Suprapubic skin (tissue), 4 donors: Measurements from ENCODE around the gene SH2D1B. TPM values are rescaled to one million over a fixed set of nuclear protein-coding genes. Genes with fewer than 3 reads are reported as not detected.

Experiments used
- DNase-seq, 2 donors: peaks; one replicate each; pipeline ENCODE4 v3.0.0-alpha.2; 2019; ENCODE audit warnings: low spot score in 2 of 2
- H3K27ac ChIP-seq: fragments of 200-600 bp; sonication (generic); one replicate; pipeline ENCODE4 v1.5.1; 2019
- H3K27me3 ChIP-seq: fragments of 200-600 bp; sonication (generic); one replicate; pipeline ENCODE4 v1.5.1; 2019
- H3K36me3 ChIP-seq: fragments of 200-600 bp; sonication (generic); one replicate; pipeline ENCODE4 v1.5.1; 2019
- H3K4me1 ChIP-seq: fragments of 200-600 bp; sonication (generic); one replicate; pipeline ENCODE4 v1.5.1; 2019
- H3K4me3 ChIP-seq: fragments of 200-600 bp; sonication (generic); one replicate; pipeline ENCODE4 v1.5.1; 2019; ENCODE audit warnings: mild to moderate bottlenecking
- H3K9me3 ChIP-seq: fragments of 200-600 bp; sonication (generic); one replicate; pipeline ENCODE4 v1.5.1; 2019
- EP300 ChIP-seq: sonication (generic); formaldehyde crosslinking; IDR thresholded peaks from one replicate; pipeline ENCODE4 v1.6.1; 2017; ENCODE audit warnings: antibody characterized with exemption
- POLR2A ChIP-seq, 2 donors: fragments of 450-650 bp; IDR thresholded peaks; one replicate each; pipeline ENCODE4 v1.6.1; 2017; ENCODE audit warnings: antibody characterized with exemption in 2 of 2, mild to moderate bottlenecking in 2 of 2, moderate library complexity in 2 of 2
- POLR2AphosphoS5 ChIP-seq, 3 donors: sonication (generic); formaldehyde crosslinking; IDR thresholded peaks; one replicate each; pipeline ENCODE4 v1.6.1; 2017; ENCODE audit warnings: antibody characterized with exemption in 3 of 3
- WGBS: methylation state at CpG from one replicate; pipeline ENCODE4 v1.1.5; 2018; 5-methylcytosine and 5-hydroxymethylcytosine counted together
- total RNA-seq, 4 donors: library from RNA; depleted of rRNA; stranded (reverse); fragments of >200 nt; gene quantifications; one replicate each; pipeline ENCODE4 v1.1.0, GENCODE V29; 2016
- TF ChIP-seq, protein P1 (sequence below), 2 donors: fragments of 200-600 bp in 1 of 2; fragments of 450-650 bp in 1 of 2; sonication (generic) in 1 of 2; IDR thresholded peaks; one replicate each; pipeline ENCODE4 v1.5.1; 2016 to 2019; ENCODE audit warnings: antibody characterized with exemption in 2 of 2, mild to moderate bottlenecking in 1 of 2, moderate library complexity in 1 of 2

The SH2D1B gene
- total RNA-seq, 4 donors from 2014 or later: not detected

DNA sequence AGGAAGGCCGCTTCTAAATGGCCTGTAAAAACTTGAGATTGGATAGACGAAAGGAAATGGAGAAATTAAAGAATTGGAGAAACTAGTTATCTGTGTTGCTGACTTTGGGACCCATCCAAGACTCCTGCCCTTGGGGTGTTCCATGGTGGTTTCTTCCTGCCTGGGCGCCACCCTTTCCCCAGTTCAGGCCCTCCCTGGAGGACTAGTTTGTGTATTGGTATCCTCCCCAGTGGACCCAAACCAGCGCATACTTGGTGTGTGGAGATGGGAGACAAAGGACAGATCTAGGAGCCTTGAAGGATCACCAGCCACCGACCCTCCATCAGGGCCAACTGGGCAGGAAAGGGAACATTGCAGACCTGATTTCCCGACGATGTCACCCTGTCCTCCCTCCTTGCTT, 42.4 kb downstream of the SH2D1B start:
- TF ChIP-seq, protein P1, sequence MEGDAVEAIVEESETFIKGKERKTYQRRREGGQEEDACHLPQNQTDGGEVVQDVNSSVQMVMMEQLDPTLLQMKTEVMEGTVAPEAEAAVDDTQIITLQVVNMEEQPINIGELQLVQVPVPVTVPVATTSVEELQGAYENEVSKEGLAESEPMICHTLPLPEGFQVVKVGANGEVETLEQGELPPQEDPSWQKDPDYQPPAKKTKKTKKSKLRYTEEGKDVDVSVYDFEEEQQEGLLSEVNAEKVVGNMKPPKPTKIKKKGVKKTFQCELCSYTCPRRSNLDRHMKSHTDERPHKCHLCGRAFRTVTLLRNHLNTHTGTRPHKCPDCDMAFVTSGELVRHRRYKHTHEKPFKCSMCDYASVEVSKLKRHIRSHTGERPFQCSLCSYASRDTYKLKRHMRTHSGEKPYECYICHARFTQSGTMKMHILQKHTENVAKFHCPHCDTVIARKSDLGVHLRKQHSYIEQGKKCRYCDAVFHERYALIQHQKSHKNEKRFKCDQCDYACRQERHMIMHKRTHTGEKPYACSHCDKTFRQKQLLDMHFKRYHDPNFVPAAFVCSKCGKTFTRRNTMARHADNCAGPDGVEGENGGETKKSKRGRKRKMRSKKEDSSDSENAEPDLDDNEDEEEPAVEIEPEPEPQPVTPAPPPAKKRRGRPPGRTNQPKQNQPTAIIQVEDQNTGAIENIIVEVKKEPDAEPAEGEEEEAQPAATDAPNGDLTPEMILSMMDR (IDR thresholded peaks at IDR 0.05): no peak
- TF ChIP-seq EP300 (no peak), POLR2AphosphoS5 (IDR thresholded peaks at IDR 0.05) (no peak)

DNA sequence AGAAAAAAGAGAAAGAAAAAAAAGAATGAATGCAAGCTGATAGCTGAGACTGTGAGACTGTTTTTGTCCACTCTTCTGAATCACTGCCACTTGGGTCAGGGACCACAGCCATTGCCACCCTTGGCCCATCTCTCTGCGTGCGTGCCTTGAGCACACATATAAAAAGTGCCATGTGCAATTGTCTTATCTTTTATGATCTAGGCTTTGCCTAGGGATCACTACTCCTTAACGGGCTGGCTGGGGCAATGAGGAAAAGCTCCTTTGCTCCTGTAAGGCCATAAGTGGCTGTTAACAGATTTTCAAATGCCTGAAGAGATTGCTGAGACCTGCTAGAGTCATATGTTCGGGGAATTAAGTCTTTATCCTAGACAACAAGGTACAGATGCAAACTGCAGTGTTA, 43.5 kb downstream of the SH2D1B start:
- H3K9me3 ChIP-seq: no peaks in the 10 kb centered on the region
- no peak for DNase-seq

More for the DNA sequence above, 42.4 kb downstream of the SH2D1B start:
- Histone ChIP-seq H3K9me3 (no peaks in the 10 kb centered on the region), H3K27ac (no peak overlapping the region), H3K4me1 (peaks cover 17% of the 10 kb centered on the region), H3K36me3 (no peaks in the 10 kb centered on the region), H3K27me3 (no peaks in the 10 kb centered on the region), H3K4me3 (no peak overlapping the region)
- 75% methylated on average over 7 of the region's 7 CpGs for WGBS
- no peak for DNase-seq

DNA sequence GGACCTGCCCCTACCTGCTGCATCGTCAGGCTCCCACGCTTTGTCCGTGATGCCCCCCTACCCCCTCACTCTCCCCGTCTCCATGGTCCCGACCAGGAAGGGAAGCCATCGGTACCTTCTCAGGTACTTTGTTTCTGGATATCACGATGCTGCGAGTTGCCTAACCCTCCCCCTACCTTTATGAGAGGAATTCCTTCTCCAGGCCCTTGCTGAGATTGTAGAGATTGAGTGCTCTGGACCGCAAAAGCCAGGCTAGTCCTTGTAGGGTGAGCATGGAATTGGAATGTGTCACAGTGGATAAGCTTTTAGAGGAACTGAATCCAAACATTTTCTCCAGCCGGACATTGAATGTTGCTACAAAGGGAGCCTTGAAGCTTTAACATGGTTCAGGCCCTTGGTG, 44.2 kb downstream of the SH2D1B start:
- H3K9me3 ChIP-seq: no peaks in the 10 kb centered on the region
- no peaks in the 10 kb centered on the region for H3K27me3 ChIP-seq
- 89% methylated on average over 10 of the region's 10 CpGs for WGBS
- DNase-seq: no peak
- no peak overlapping the region for H3K27ac ChIP-seq
- TF ChIP-seq EP300 (no peak), POLR2AphosphoS5 (IDR thresholded peaks at IDR 0.05) (no peak), POLR2A (IDR thresholded peaks at IDR 0.05) (no peak)
- TF ChIP-seq, protein P1 (IDR thresholded peaks at IDR 0.05): no peak
- peak overlapping the region; percentile 23 for H3K4me3 ChIP-seq
- peaks cover 17% of the 10 kb centered on the region for H3K4me1 ChIP-seq
- no peaks in the 10 kb centered on the region for H3K36me3 ChIP-seq

More for the DNA sequence above, 43.5 kb downstream of the SH2D1B start:
- 48% methylated on average over 4 of the region's 4 CpGs for WGBS
- H3K4me3 ChIP-seq: no peak overlapping the region
- peaks cover 17% of the 10 kb centered on the region for H3K4me1 ChIP-seq
- no peak overlapping the region for H3K27ac ChIP-seq
- TF ChIP-seq, protein P1 (IDR thresholded peaks at IDR 0.05): no peak
- TF ChIP-seq EP300 (no peak), POLR2AphosphoS5 (IDR thresholded peaks at IDR 0.05) (no peak), POLR2A (IDR thresholded peaks at IDR 0.05) (no peak)
- H3K27me3 ChIP-seq: no peaks in the 10 kb centered on the region
- no peaks in the 10 kb centered on the region for H3K36me3 ChIP-seq

DNA sequence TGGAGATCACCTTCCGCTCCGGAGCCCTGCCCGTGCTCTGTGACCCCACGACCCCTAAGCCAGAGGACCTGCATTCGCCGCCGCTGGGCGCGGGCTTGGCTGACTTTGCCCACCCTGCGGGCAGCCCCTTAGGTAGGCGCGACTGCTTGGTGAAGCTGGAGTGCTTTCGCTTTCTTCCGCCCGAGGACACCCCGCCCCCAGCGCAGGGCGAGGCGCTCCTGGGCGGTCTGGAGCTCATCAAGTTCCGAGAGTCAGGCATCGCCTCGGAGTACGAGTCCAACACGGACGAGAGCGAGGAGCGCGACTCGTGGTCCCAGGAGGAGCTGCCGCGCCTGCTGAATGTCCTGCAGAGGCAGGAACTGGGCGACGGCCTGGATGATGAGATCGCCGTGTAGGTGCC, 44.9 kb downstream of the SH2D1B start:
- Histone ChIP-seq H3K4me1 (peaks cover 10% of the 10 kb centered on the region), H3K27me3 (no peaks in the 10 kb centered on the region), H3K4me3 (peak overlapping the region; percentile 23), H3K9me3 (no peaks in the 10 kb centered on the region), H3K36me3 (no peaks in the 10 kb centered on the region), H3K27ac (no peak overlapping the region)
- 90% methylated on average over 36 of the region's 36 CpGs for WGBS
- DNase-seq: no peak
- no peak for TF ChIP-seq POLR2AphosphoS5 (IDR thresholded peaks at IDR 0.05)
- TF ChIP-seq, protein P1 (IDR thresholded peaks at IDR 0.05): no peak
- TF ChIP-seq POLR2A (IDR thresholded peaks at IDR 0.05): no peak
- TF ChIP-seq EP300: no peak

DNA sequence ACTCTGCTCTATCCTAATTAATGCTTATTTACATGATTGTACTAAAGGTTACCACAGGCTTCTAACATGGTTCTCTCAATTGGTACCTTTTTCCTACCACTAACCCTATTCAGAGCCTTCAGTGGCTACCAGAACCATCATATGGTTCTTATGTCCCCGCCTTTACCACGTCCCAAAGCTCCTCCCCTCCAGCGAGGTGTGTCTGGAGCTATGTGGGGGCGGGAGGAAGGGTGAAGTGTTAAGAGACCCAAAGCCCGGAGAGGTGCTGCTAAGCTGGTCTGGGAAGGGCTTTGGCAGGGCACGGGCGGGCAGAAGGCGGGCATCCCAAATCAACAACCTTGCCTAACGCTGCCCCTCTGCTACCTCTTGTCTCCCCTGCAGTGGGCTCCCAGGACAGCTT, 45.3 kb downstream of the SH2D1B start:
- H3K36me3 ChIP-seq: no peaks in the 10 kb centered on the region
- H3K4me3 ChIP-seq: peak overlapping the region; percentile 23
- TF ChIP-seq EP300 (no peak), POLR2AphosphoS5 (IDR thresholded peaks at IDR 0.05) (no peak), POLR2A (IDR thresholded peaks at IDR 0.05) (no peak)
- TF ChIP-seq, protein P1 (IDR thresholded peaks at IDR 0.05): no peak

More for the DNA sequence above, 45.3 kb downstream of the SH2D1B start:
- Histone ChIP-seq H3K4me1 (peaks cover 6% of the 10 kb centered on the region), H3K9me3 (no peaks in the 10 kb centered on the region), H3K27ac (no peak overlapping the region), H3K27me3 (no peaks in the 10 kb centered on the region)
- WGBS: 87% methylated on average over 9 of the region's 9 CpGs
- no peak for DNase-seq
